Tibial nerve (tissue), 4 donors: Measurements from ENCODE around the gene SMOC1. TPM values are rescaled to one million over a fixed set of nuclear protein-coding genes. Genes with fewer than 3 reads are reported as not detected.
A peak's percentile ranks its signal among the peaks of the same experiment; 100 is the strongest.

Experiments
- DNase-seq, 2 donors: peaks; one replicate each; pipeline ENCODE4 v3.0.0-alpha.2; 2019; ENCODE audit warnings: low spot score in 2 of 2
- H3K27ac ChIP-seq, 4 donors: fragments of 200-600 bp; sonication (generic) in 3 of 4; one replicate each; pipeline ENCODE4 v1.5.1; 2017 to 2019; ENCODE audit warnings: mild to moderate bottlenecking in 1 of 4
- H3K27me3 ChIP-seq, 2 donors: fragments of 200-600 bp; sonication (generic) in 1 of 2; one replicate each; pipeline versions ENCODE4 v1.5.1 to v1.6.0; 2017 to 2019
- H3K36me3 ChIP-seq, 3 donors: fragments of 200-600 bp; sonication (generic); one replicate each; pipeline ENCODE4 v1.5.1; 2018 to 2019
- H3K4me1 ChIP-seq, 4 donors: fragments of 200-600 bp; sonication (generic) in 3 of 4; one replicate each; pipeline ENCODE4 v1.5.1; 2017 to 2019
- H3K4me3 ChIP-seq, 4 donors: fragments of 200-600 bp; sonication (generic) in 3 of 4; one replicate each; pipeline ENCODE4 v1.5.1; 2017 to 2019; ENCODE audit warnings: mild to moderate bottlenecking in 1 of 4, moderate library complexity in 1 of 4
- H3K9me3 ChIP-seq, 4 donors: fragments of 200-600 bp; sonication (generic) in 3 of 4; one replicate each; pipeline ENCODE4 v1.5.1; 2017 to 2019
- CTCF ChIP-seq, 5 experiments: fragments of 200-600 bp in 3 of 5; fragments of 450-650 bp in 2 of 5; sonication (generic) in 3 of 5; IDR thresholded peaks; one replicate each; pipeline ENCODE4 v1.5.1; 2016 to 2019; ENCODE audit warnings: antibody characterized with exemption in 5 of 5, mild to moderate bottlenecking in 3 of 5, moderate library complexity in 2 of 5
- EP300 ChIP-seq, 2 donors: sonication (generic); formaldehyde crosslinking; IDR thresholded peaks; one replicate each; pipeline ENCODE4 v1.6.1; 2017; ENCODE audit warnings: antibody characterized with exemption in 2 of 2, mild to moderate bottlenecking in 1 of 2
- POLR2A ChIP-seq, 2 donors: fragments of 450-650 bp; IDR thresholded peaks; one replicate each; pipeline ENCODE4 v1.6.1; 2017; ENCODE audit warnings: antibody characterized with exemption in 2 of 2, mild to moderate bottlenecking in 2 of 2, moderate library complexity in 2 of 2
- WGBS, 2 donors: methylation state at CpG; one replicate each; pipeline ENCODE4 v1.1.5; 2018; 5-methylcytosine and 5-hydroxymethylcytosine counted together
- total RNA-seq, 4 donors: library from RNA; depleted of rRNA; stranded (reverse); fragments of >200 nt; gene quantifications; one replicate each; pipeline ENCODE4 v1.1.0, GENCODE V29; 2016

The SMOC1 gene
- total RNA-seq, 4 donors from 2014 or later = 6.0 to 14.4 (median 13.3) TPM

- H3K36me3 ChIP-seq = no peaks in the 10 kb centered on the region
- WGBS, 2 donors = 63 to 71% methylated on average over 2 of the region's 3 CpGs
- no peak overlapping the region for H3K27ac ChIP-seq
- H3K9me3 ChIP-seq = no peaks in the 10 kb centered on the region
- no peak overlapping the region for H3K4me3 ChIP-seq
- H3K27me3 ChIP-seq = no peaks in the 10 kb centered on the region
- TF ChIP-seq CTCF (IDR thresholded peaks at IDR 0.05) (no peak), EP300 (IDR thresholded peaks at IDR 0.05) (no peak), POLR2A (IDR thresholded peaks at IDR 0.05) (no peak)
- H3K4me1 ChIP-seq = peaks cover 0 to 1% (median 0%) of the 10 kb centered on the region in 4 donors
- DNase-seq = no peak
These were observed 27.0 kb downstream of the SMOC1 start for GRCh38 chr14:69906201-69906600.

GRCh38 chr14:69909826-69910550, 30.8 kb downstream of the SMOC1 start:
- no peak overlapping the region for H3K27ac ChIP-seq
- H3K4me1 ChIP-seq = no peaks in the 10 kb centered on the region
- no peaks in the 10 kb centered on the region for H3K27me3 ChIP-seq
- WGBS, 2 donors = 72 to 76% methylated on average over 7 of the region's 7 CpGs
- no peaks in the 10 kb centered on the region for H3K36me3 ChIP-seq
- no peak overlapping the region for H3K4me3 ChIP-seq
- H3K9me3 ChIP-seq = peaks cover 0 to 4% (median 0%) of the 10 kb centered on the region in 4 donors
- DNase-seq = no peak
- no peak for TF ChIP-seq EP300 (IDR thresholded peaks at IDR 0.05)
- TF ChIP-seq CTCF (IDR thresholded peaks at IDR 0.05) = no peak
- TF ChIP-seq POLR2A (IDR thresholded peaks at IDR 0.05) = no peak

- no peak for DNase-seq
- H3K4me3 ChIP-seq = no peak overlapping the region
- H3K27ac ChIP-seq = no peak overlapping the region
- H3K27me3 ChIP-seq = no peaks in the 10 kb centered on the region
- no peaks in the 10 kb centered on the region for H3K4me1 ChIP-seq
- 60 to 63% methylated on average over 3 of the region's 3 CpGs for WGBS, 2 donors
- peaks cover 0 to 4% (median 0%) of the 10 kb centered on the region in 4 donors for H3K9me3 ChIP-seq
- TF ChIP-seq CTCF (IDR thresholded peaks at IDR 0.05) = no peak
- peak in 1 of 2 donors; percentile 6 for TF ChIP-seq EP300 (IDR thresholded peaks at IDR 0.05)
- no peak for TF ChIP-seq POLR2A (IDR thresholded peaks at IDR 0.05)
- H3K36me3 ChIP-seq = no peaks in the 10 kb centered on the region
These were observed 31.7 kb downstream of the SMOC1 start for GRCh38 chr14:69910871-69911270.

DNA sequence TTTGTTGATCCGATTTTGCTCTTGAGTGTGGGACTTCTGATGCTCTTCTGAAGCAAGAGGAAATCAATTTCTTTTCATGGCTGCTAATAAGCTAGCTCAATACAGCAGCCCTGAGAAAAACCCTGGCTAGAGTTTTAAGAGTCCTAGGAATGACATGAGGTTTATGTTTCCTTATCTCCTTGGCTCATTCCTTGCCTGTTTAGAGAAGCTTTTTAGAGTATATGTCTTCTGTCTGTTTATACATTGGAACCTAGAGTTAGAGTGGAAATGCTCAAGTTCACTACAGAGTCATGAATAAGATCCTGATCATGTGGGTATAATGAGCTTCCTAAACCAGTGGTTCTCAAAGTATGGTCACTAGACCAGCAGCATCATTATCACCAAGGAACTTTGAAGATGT, 34.5 kb downstream of the SMOC1 start:
- Histone ChIP-seq H3K4me1 (no peaks in the 10 kb centered on the region), H3K27me3 (no peaks in the 10 kb centered on the region), H3K4me3 (no peak overlapping the region), H3K9me3 (peaks cover 0 to 4% (median 0%) of the 10 kb centered on the region in 4 donors), H3K36me3 (no peaks in the 10 kb centered on the region), H3K27ac (no peak overlapping the region)
- no peak for TF ChIP-seq CTCF (IDR thresholded peaks at IDR 0.05)
- TF ChIP-seq POLR2A (IDR thresholded peaks at IDR 0.05) = no peak
- no peak for TF ChIP-seq EP300 (IDR thresholded peaks at IDR 0.05)
- 82 to 84% methylated on average over 1 of the region's 1 CpG for WGBS, 2 donors
- DNase-seq = no peak

DNA sequence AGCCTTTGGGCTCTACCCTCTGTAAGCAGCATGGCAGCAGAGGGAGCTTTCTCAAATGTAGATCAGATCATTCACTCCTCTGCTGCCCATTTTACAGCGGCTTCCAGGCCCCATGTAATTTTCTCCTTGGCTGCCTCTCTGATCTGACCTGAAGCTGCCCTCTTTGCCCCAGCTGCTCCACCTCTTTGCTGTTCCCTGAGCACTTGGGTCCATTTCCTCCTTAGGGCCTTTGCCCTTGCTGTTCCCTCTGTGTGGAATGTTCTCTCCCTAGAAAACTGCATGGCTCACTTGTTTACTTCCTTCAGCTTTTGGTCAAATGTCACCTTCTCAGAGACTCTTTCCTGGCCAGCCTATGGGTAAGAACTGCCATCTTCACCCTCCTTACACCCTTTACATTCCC, 37.2 kb downstream of the SMOC1 start:
- Histone ChIP-seq H3K9me3 (peaks cover 0 to 4% (median 0%) of the 10 kb centered on the region in 4 donors), H3K27ac (no peak overlapping the region), H3K4me1 (no peaks in the 10 kb centered on the region), H3K36me3 (no peaks in the 10 kb centered on the region), H3K27me3 (no peaks in the 10 kb centered on the region), H3K4me3 (no peak overlapping the region)
- WGBS, 2 donors = 65 to 79% methylated on average over 1 of the region's 1 CpG
- TF ChIP-seq EP300 (IDR thresholded peaks at IDR 0.05) (no peak), POLR2A (IDR thresholded peaks at IDR 0.05) (no peak), CTCF (IDR thresholded peaks at IDR 0.05) (no peak)
- no peak for DNase-seq
